H1 (cell line): Measurements from ENCODE around the gene MYBPH. TPM values are rescaled to one million over a fixed set of nuclear protein-coding genes. Genes with fewer than 3 reads are reported as not detected.

Experiments
- CTCF ChIA-PET: fragments of 300-600 bp; sonication (Branson Sonifier 250); formaldehyde crosslinking; loops from one replicate; lab custom pipeline; 2021; ENCODE audit not compliant: partially characterized antibody; lab: Charles Lee
- POLR2A ChIA-PET: fragments of 300-600 bp; sonication (Branson Sonifier 250); formaldehyde crosslinking; loops from one replicate; lab custom pipeline; 2021; ENCODE audit warnings: inconsistent platforms; ENCODE audit not compliant: partially characterized antibody; lab: Charles Lee
- DNase-seq, 2 experiments: peaks; one replicate each; pipeline versions ENCODE4 v3.0.0 to v3.0.0-alpha.2; 2010 to 2022; ENCODE audit warnings: low spot score in 2 of 2, low read depth in 1 of 2, mixed read lengths in 1 of 2
- FAIRE-seq: peaks from 2 replicates; lab custom pipeline; 2011; peaks lifted over from hg19 to GRCh38; lab: Jason Lieb, UNC
- H2AFZ ChIP-seq: 2 replicates; pipeline ENCODE4 v1.8.1; 2012; ENCODE audit warnings: low read length, inconsistent platforms
- H2AK5ac ChIP-seq: 2 replicates; pipeline ENCODE4 v1.6.1; 2013; ENCODE audit warnings: low read depth, low read length
- H2BK120ac ChIP-seq: replicated peaks from 2 replicates; pipeline ENCODE3; 2013; ENCODE audit warnings: low read depth, low read length, inconsistent platforms
- H2BK12ac ChIP-seq: 2 replicates; pipeline ENCODE4 v1.6.1; 2013; ENCODE audit warnings: low read depth, low read length
- H2BK15ac ChIP-seq: 2 replicates; pipeline ENCODE4 v1.6.1; 2013; ENCODE audit warnings: low read length
- H2BK20ac ChIP-seq: 2 replicates; pipeline ENCODE4 v1.6.1; 2013; ENCODE audit warnings: low read length
- H2BK5ac ChIP-seq: 2 replicates; pipeline ENCODE4 v1.6.1; 2013; ENCODE audit warnings: low read depth, low read length
- H3K14ac ChIP-seq: 2 replicates; pipeline ENCODE4 v1.6.1; 2013; ENCODE audit warnings: inconsistent platforms; ENCODE audit not compliant: insufficient read length
- H3K18ac ChIP-seq: 2 replicates; pipeline ENCODE4 v1.6.1; 2013; ENCODE audit warnings: low read length; ENCODE audit errors: extremely low read depth
- H3K23ac ChIP-seq: 2 replicates; pipeline ENCODE4 v1.6.1; 2013; ENCODE audit warnings: inconsistent platforms; ENCODE audit not compliant: insufficient read length
- H3K23me2 ChIP-seq: 2 replicates; pipeline ENCODE4 v1.6.1; 2013; ENCODE audit warnings: low read depth, low read length
- H3K27ac ChIP-seq: 2 replicates; pipeline ENCODE4 v1.6.1; 2011; ENCODE audit warnings: low read depth, low read length, inconsistent platforms
- H3K27me3 ChIP-seq, 4 experiments: replicated peaks in 1 of 4; 1 replicate in 1 of 4; 2 replicates in 3 of 4; pipeline versions ENCODE4 v1.6.1 to v1.8.1; 2011 to 2013; ENCODE audit warnings: low read length in 3 of 4, mild to moderate bottlenecking in 3 of 4, inconsistent platforms in 2 of 4, mixed read lengths in 2 of 4, moderate library complexity in 1 of 4; ENCODE audit not compliant: control insufficient read depth in 3 of 4, insufficient read depth in 3 of 4; ENCODE audit errors: extremely low read depth in 1 of 4
- H3K36me3 ChIP-seq, 4 experiments: 2 replicates each; pipeline versions ENCODE4 v1.6.1 to v1.8.1; 2011 to 2013; ENCODE audit warnings: mild to moderate bottlenecking in 4 of 4, low read length in 3 of 4, moderate library complexity in 2 of 4, control low read depth in 1 of 4, inconsistent platforms in 1 of 4; ENCODE audit not compliant: insufficient read depth in 4 of 4, control insufficient read depth in 2 of 4
- H3K4ac ChIP-seq: replicated peaks from 2 replicates; pipeline ENCODE3; 2013; ENCODE audit warnings: low read length, low read depth, mixed read lengths, inconsistent platforms; ENCODE audit not compliant: insufficient read length
- H3K4me1 ChIP-seq, 4 experiments: replicated peaks in 1 of 4; 1 replicate in 1 of 4; 2 replicates in 3 of 4; pipeline versions ENCODE4 v1.6.1 to v1.8.1; 2011 to 2013; ENCODE audit warnings: low read length in 3 of 4, inconsistent platforms in 2 of 4, mixed read lengths in 1 of 4; ENCODE audit not compliant: insufficient read depth in 4 of 4, control insufficient read depth in 3 of 4
- H3K4me2 ChIP-seq, 2 experiments: 2 replicates each; pipeline versions ENCODE4 v1.6.1 to v1.8.1; 2011 to 2013; ENCODE audit warnings: low read depth in 2 of 2, low read length in 2 of 2, control low read depth in 1 of 2, inconsistent platforms in 1 of 2, mild to moderate bottlenecking in 1 of 2; ENCODE audit not compliant: insufficient read depth in 1 of 2
- H3K4me3 ChIP-seq, 4 experiments: fragments of 200-600, 300-600 bp in 1 of 4; sonication (generic), shearing (Covaris generic), sonication (Bioruptor Twin) in 1 of 4; 2 replicates each; pipeline versions ENCODE4 v1.5.1 to v1.8.1; 2011 to 2016; ENCODE audit warnings: low read length in 4 of 4, low read depth in 3 of 4, control low read depth in 2 of 4, inconsistent platforms in 2 of 4, mild to moderate bottlenecking in 2 of 4, mixed read lengths in 1 of 4, moderate library complexity in 1 of 4; ENCODE audit not compliant: insufficient read depth in 2 of 4; ENCODE audit errors: extremely low read depth in 1 of 4
- H3K56ac ChIP-seq: replicated peaks from 2 replicates; pipeline ENCODE3; 2013; ENCODE audit warnings: low read depth, mild to moderate bottlenecking, mixed read lengths, low read length, inconsistent platforms; ENCODE audit not compliant: insufficient read length
- H3K79me1 ChIP-seq: 2 replicates; pipeline ENCODE4 v1.6.1; 2013; ENCODE audit warnings: low read depth, low read length, control low read depth
- H3K79me2 ChIP-seq, 2 experiments: 2 replicates each; pipeline versions ENCODE4 v1.6.1 to v1.8.1; 2012 to 2013; ENCODE audit warnings: low read length in 2 of 2, mild to moderate bottlenecking in 2 of 2, inconsistent platforms in 1 of 2; ENCODE audit not compliant: insufficient read depth in 2 of 2, control insufficient read depth in 1 of 2
- H3K9ac ChIP-seq, 4 experiments: replicated peaks in 1 of 4; 1 replicate in 1 of 4; 2 replicates in 3 of 4; pipeline versions ENCODE4 v1.6.1 to v1.8.1; 2011 to 2013; ENCODE audit warnings: low read depth in 3 of 4, low read length in 3 of 4, control low read depth in 2 of 4, mild to moderate bottlenecking in 2 of 4, moderate library complexity in 2 of 4, inconsistent platforms in 1 of 4; ENCODE audit errors: extremely low read depth in 1 of 4
- H3K9me3 ChIP-seq, 2 experiments: 2 replicates each; pipeline versions ENCODE4 v1.6.1 to v1.8.1; 2012 to 2013; ENCODE audit warnings: mild to moderate bottlenecking in 2 of 2, moderate library complexity in 2 of 2, control low read depth in 1 of 2, inconsistent platforms in 1 of 2, low read depth in 1 of 2, low read length in 1 of 2, mixed read lengths in 1 of 2; ENCODE audit not compliant: insufficient read depth in 2 of 2
- H4K20me1 ChIP-seq, 2 experiments: replicated peaks in 1 of 2; 2 replicates each; pipeline versions ENCODE3 to v1.8.1; 2011 to 2013; ENCODE audit warnings: inconsistent platforms in 2 of 2, low read length in 2 of 2, mild to moderate bottlenecking in 1 of 2; ENCODE audit not compliant: insufficient read depth in 2 of 2, control insufficient read depth in 1 of 2
- H4K5ac ChIP-seq: 2 replicates; pipeline ENCODE4 v1.6.1; 2013; ENCODE audit warnings: low read length, low read depth, mixed read lengths, inconsistent platforms; ENCODE audit not compliant: insufficient read length
- H4K8ac ChIP-seq: 2 replicates; pipeline ENCODE4 v1.8.0; 2013; ENCODE audit warnings: mild to moderate bottlenecking, moderate library complexity, low read length, inconsistent platforms; ENCODE audit not compliant: insufficient read depth; ENCODE audit errors: extremely low read depth
- H4K91ac ChIP-seq: replicated peaks from 2 replicates; pipeline ENCODE3; 2013; ENCODE audit warnings: low read length, mixed read lengths, inconsistent platforms; ENCODE audit not compliant: insufficient read length
- BACH1 ChIP-seq: IDR thresholded peaks from 2 replicates; pipeline ENCODE4 v1.6.1; 2012; ENCODE audit warnings: low read length, improper control_type of control experiment
- CEBPB ChIP-seq: IDR thresholded peaks from 2 replicates; pipeline ENCODE4 v1.6.1; 2012; ENCODE audit warnings: low read depth, low read length
- CHD1 ChIP-seq: IDR thresholded peaks from 2 replicates; pipeline ENCODE4 v1.6.1; 2012; ENCODE audit warnings: low read depth, low read length, improper control_type of control experiment
- EP300 ChIP-seq, 2 experiments: IDR thresholded peaks; 1 replicate in 1 of 2; 2 replicates in 1 of 2; pipeline ENCODE4 v1.6.1; 2011 to 2012; ENCODE audit warnings: low read depth in 2 of 2, low read length in 2 of 2, mild to moderate bottlenecking in 2 of 2, borderline replicate concordance in 1 of 2, inconsistent platforms in 1 of 2, moderate library complexity in 1 of 2
- KDM5A ChIP-seq: fragments of 200-600 bp; IDR thresholded peaks from 2 replicates; pipeline ENCODE4 v1.7.1; 2012; ENCODE audit warnings: mild to moderate bottlenecking, low read length, inconsistent platforms, mixed read lengths
- NANOG ChIP-seq: IDR thresholded peaks from 2 replicates; pipeline ENCODE4 v1.6.1; 2011; ENCODE audit warnings: low read length, low read depth, mild to moderate bottlenecking, inconsistent platforms; ENCODE audit not compliant: insufficient read depth, poor library complexity, severe bottlenecking
- PHF8 ChIP-seq: fragments of 200-600 bp; sonication (generic); conservative IDR thresholded peaks from 2 replicates; pipeline ENCODE4 v1.7.1; 2012; ENCODE audit warnings: low read depth, mild to moderate bottlenecking, inconsistent platforms, low read length, moderate library complexity
- RBBP5 ChIP-seq: IDR thresholded peaks from 2 replicates; pipeline ENCODE4 v1.7.1; 2012; ENCODE audit warnings: low read depth, mild to moderate bottlenecking, inconsistent platforms, low read length, moderate library complexity, borderline replicate concordance
- RNF2 ChIP-seq: fragments of 200-900, 300-1000 bp; sonication (generic); IDR thresholded peaks from 2 replicates; pipeline ENCODE4 v1.7.1; 2016; ENCODE audit warnings: borderline replicate concordance, low read depth, mild to moderate bottlenecking, antibody characterized with exemption, low read length; ENCODE audit not compliant: poor library complexity, severe bottlenecking; ENCODE audit errors: missing control alignments
- RXRA ChIP-seq: IDR thresholded peaks from 2 replicates; pipeline ENCODE4 v1.6.1; 2011; ENCODE audit warnings: low read depth, mild to moderate bottlenecking, low read length, moderate library complexity; ENCODE audit not compliant: insufficient read depth
- SUZ12 ChIP-seq: fragments of 200-600 bp; sonication (generic); IDR thresholded peaks from 2 replicates; pipeline ENCODE4 v1.6.1; 2012; ENCODE audit warnings: mild to moderate bottlenecking, inconsistent platforms, low read length, moderate library complexity, mixed read lengths
- WGBS, 2 experiments: shearing (Covaris generic) in 1 of 2; methylation state at CpG; one replicate each; pipeline versions ENCODE4 v1.1.6 to v1.1.7; 2013 to 2015; ENCODE audit warnings: low lambda C conversion rate in 2 of 2, mixed read lengths in 2 of 2, inconsistent platforms in 1 of 2, low coverage in 1 of 2, missing lambda C conversion rate in 1 of 2; ENCODE audit not compliant: insufficient replicate concordance in 2 of 2, insufficient coverage in 1 of 2, insufficient read length in 1 of 2; ENCODE audit errors: extremely low coverage in 1 of 2, missing lambda C conversion rate in 1 of 2; 5-methylcytosine and 5-hydroxymethylcytosine counted together
- polyA plus RNA-seq, 7 experiments: library from polyadenylated mRNA; depleted of rRNA in 3 of 7; stranded (reverse) in 5 of 7; unstranded in 2 of 7; fragments of >200 nt in 5 of 7; fragments of 200-250 nt in 2 of 7; gene quantifications; 1 replicate in 5 of 7; 2 replicates in 1 of 7; 4 replicates in 1 of 7; pipeline versions ENCODE4 v1.2.1 to v1.2.3, GENCODE V29; 2011 to 2013; ENCODE audit warnings: missing spikeins in 2 of 7, mixed read lengths in 2 of 7
- total RNA-seq: library from RNA; stranded (reverse); fragmentation: NEBNext Ultra II Directional; extraction: Animal tissue kit (Norgen Biotek cat#: 25700); gene quantifications from 2 replicates; pipeline ENCODE4 v1.2.1, GENCODE V29; 2021
- TF ChIP-seq, protein P1 (sequence below): IDR thresholded peaks from 2 replicates; pipeline ENCODE4 v1.6.1; 2012; ENCODE audit warnings: low read length, inconsistent platforms

MYBPH gene
- total and polyA plus RNA-seq, 2 of the 8 experiments (the other 6 are each of a cell fraction or from before 2014, with no cell fraction given) = not detected

DNA sequence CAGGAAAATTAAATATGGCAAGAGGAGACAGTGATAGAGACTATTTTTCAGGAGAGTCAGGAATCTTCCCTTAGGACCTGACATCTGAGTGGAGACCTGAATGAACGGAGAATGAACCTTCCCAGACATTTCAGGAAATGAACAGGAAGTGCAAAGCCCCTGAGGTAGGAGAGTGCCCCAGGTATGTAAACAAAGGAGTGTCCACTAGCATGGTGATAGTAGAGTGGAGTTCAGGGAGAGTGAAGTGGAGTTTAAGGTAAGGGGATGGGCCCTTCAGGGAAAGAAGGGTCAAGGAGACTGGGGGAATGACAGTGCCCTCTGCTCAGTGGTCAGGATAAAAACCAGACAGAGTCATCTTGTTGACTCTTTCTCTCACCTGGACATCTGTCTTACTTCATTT is 19.3 kb downstream of the MYBPH start:
- Histone ChIP-seq H2BK15ac (no peak overlapping the region), H2BK5ac (no peak overlapping the region), H3K36me3 (no peaks in the 10 kb centered on the region), H3K27ac (no peak overlapping the region), H3K9ac (no peak overlapping the region), H3K9me3 (no peaks in the 10 kb centered on the region; a peak in 1 of 4 replicates), H4K8ac (no peak overlapping the region), H3K14ac (no peak overlapping the region), H2BK12ac (no peak overlapping the region), H3K27me3 (no peaks in the 10 kb centered on the region; a peak in 1 of 7 replicates), H2AFZ (no peak overlapping the region), H2AK5ac (no peak overlapping the region), H4K91ac (no peak overlapping the region), H3K23me2 (no peaks in the 10 kb centered on the region), H3K4me1 (peaks cover 6 to 25% (median 14%) of the 10 kb centered on the region in 4 experiments), H3K79me2 (no peaks in the 10 kb centered on the region), H3K4me3 (no peak overlapping the region), H3K18ac (no peak overlapping the region), H4K20me1 (no peaks in the 10 kb centered on the region), H3K23ac (no peak overlapping the region), H4K5ac (no peak overlapping the region), H2BK20ac (no peak overlapping the region), H3K79me1 (no peaks in the 10 kb centered on the region), H3K4ac (no peak overlapping the region), H2BK120ac (no peak overlapping the region), H3K56ac (no peak overlapping the region), H3K4me2 (no peak overlapping the region)
- TF ChIP-seq CHD1 = no peak
- no peak for TF ChIP-seq PHF8
- no peak for TF ChIP-seq RXRA
- TF ChIP-seq, protein P1, sequence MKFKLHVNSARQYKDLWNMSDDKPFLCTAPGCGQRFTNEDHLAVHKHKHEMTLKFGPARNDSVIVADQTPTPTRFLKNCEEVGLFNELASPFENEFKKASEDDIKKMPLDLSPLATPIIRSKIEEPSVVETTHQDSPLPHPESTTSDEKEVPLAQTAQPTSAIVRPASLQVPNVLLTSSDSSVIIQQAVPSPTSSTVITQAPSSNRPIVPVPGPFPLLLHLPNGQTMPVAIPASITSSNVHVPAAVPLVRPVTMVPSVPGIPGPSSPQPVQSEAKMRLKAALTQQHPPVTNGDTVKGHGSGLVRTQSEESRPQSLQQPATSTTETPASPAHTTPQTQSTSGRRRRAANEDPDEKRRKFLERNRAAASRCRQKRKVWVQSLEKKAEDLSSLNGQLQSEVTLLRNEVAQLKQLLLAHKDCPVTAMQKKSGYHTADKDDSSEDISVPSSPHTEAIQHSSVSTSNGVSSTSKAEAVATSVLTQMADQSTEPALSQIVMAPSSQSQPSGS = no peak
- no peak for TF ChIP-seq SUZ12
- TF ChIP-seq RBBP5 = no peak
- no peak for TF ChIP-seq KDM5A
- no peak for TF ChIP-seq RNF2
- no peak for TF ChIP-seq CEBPB
- no peak for TF ChIP-seq NANOG
- TF ChIP-seq BACH1 = no peak
- no peak for TF ChIP-seq EP300 (IDR thresholded peaks at IDR 0.05; ENCODE audit: borderline replicate concordance in 1 of 2, low read depth in 2 of 2, low read length in 2 of 2)
- ChIA-PET CTCF (interaction anchor here (1.0 to 49.1 kb wide), 5 partner anchors 15 to 108 kb away, joined by 3 to 1071 read pairs (median 140); partner anchors contain the start of genes ADORA1, MYBPH and PPFIA4), POLR2A (no interaction called here)
- DNase-seq (no peak), FAIRE-seq (no peak)
- 76% methylated on average over 1 of the region's 1 CpG; no CpG with 5 or more reads in 1 of the 2 experiments for WGBS, 2 experiments
